ENCODE data around the gene PRSS33.

- TF ChIP-seq FOXA1 (IDR thresholded peaks at IDR 0.05) (no peak), FOXM1 (IDR thresholded peaks at IDR 0.05; ENCODE audit: borderline replicate concordance) (no peak), ZNF384 (IDR thresholded peaks at IDR 0.05) (no peak), SP1 (IDR thresholded peaks at IDR 0.05) (no peak), CTBP1 (IDR thresholded peaks at IDR 0.05; ENCODE audit: borderline replicate concordance) (no peak), LEF1 (IDR thresholded peaks at IDR 0.05; ENCODE audit: borderline replicate concordance) (no peak), SUZ12 (IDR thresholded peaks at IDR 0.05) (no peak), HDGF (IDR thresholded peaks at IDR 0.05; ENCODE audit: borderline replicate concordance) (no peak), ARNT (IDR thresholded peaks at IDR 0.05) (no peak), NFRKB (IDR thresholded peaks at IDR 0.05) (no peak), BHLHE40 (IDR thresholded peaks at IDR 0.05; ENCODE audit: borderline replicate concordance) (no peak), FOXK2 (IDR thresholded peaks at IDR 0.05) (no peak), ELF4 (IDR thresholded peaks at IDR 0.05) (no peak), PKNOX1 (IDR thresholded peaks at IDR 0.05) (no peak)
Observed at GRCh38 chr16:2769100-2769529, 18.2 kb downstream of the PRSS33 start.
